Kidney (tissue), 14 donors: Measurements from ENCODE around the gene PRKAG2. TPM values are rescaled to one million over a fixed set of nuclear protein-coding genes. Genes with fewer than 3 reads are reported as not detected.

Experiments used
- DNase-seq, 5 donors: peaks; one replicate each; pipeline ENCODE4 v3.0.0-alpha.2; 2013 to 2020
- FAIRE-seq: peaks from 2 replicates; lab custom pipeline; 2012; peaks lifted over from hg19 to GRCh38; lab: Jason Lieb, UNC
- H3K27ac ChIP-seq, 2 donors: one replicate each; pipeline ENCODE4 v1.7.0; 2013; ENCODE audit warnings: low read depth in 2 of 2, low read length in 2 of 2, inconsistent platforms in 1 of 2
- H3K27me3 ChIP-seq: one replicate; pipeline ENCODE4 v1.7.1; 2013; ENCODE audit warnings: low read length, inconsistent platforms; ENCODE audit not compliant: control insufficient read depth, insufficient read depth
- H3K36me3 ChIP-seq, 3 donors: one replicate each; pipeline versions ENCODE4 v1.7.0 to v1.7.1; 2013; ENCODE audit warnings: low read length in 3 of 3, control low read depth in 1 of 3, inconsistent platforms in 1 of 3; ENCODE audit not compliant: insufficient read depth in 3 of 3, control insufficient read depth in 2 of 3
- H3K4me1 ChIP-seq, 3 donors: one replicate each; pipeline versions ENCODE4 v1.7.0 to v1.7.1; 2013; ENCODE audit warnings: low read length in 3 of 3, inconsistent platforms in 1 of 3, low read depth in 1 of 3; ENCODE audit not compliant: control insufficient read depth in 2 of 3, insufficient read depth in 2 of 3
- H3K4me3 ChIP-seq, 3 donors: one replicate each; pipeline versions ENCODE4 v1.7.0 to v1.8.1; 2013; ENCODE audit warnings: low read length in 3 of 3, control low read depth in 1 of 3, inconsistent platforms in 1 of 3
- H3K9ac ChIP-seq, 3 donors: one replicate each; pipeline versions ENCODE4 v1.7.0 to v1.7.1; 2013; ENCODE audit warnings: low read length in 3 of 3, control low read depth in 1 of 3, inconsistent platforms in 1 of 3
- H3K9me3 ChIP-seq, 3 donors: one replicate each; pipeline versions ENCODE4 v1.7.0 to v1.7.1; 2013; ENCODE audit warnings: low read length in 3 of 3, control low read depth in 1 of 3, inconsistent platforms in 1 of 3; ENCODE audit not compliant: control insufficient read depth in 2 of 3, insufficient read depth in 1 of 3
- intact Hi-C: fragments of 100-400 bp; cut with DNase I; formaldehyde crosslinking; loops from one replicate; pipeline ENCODE4 v1.11.1; 2022
- polyA plus RNA-seq: library from polyadenylated mRNA; stranded (reverse); fragments of 350-450 nt; fragmentation: Illumina TruSeq; extraction: RNeasy Lipid Tissue Mini Kit (QIAGEN cat#74804); gene quantifications from one replicate; pipeline ENCODE4 v1.2.3, GENCODE V29; 2014; ENCODE audit warnings: low read depth, low replicate concordance; ENCODE audit not compliant: insufficient read depth
- total RNA-seq: library from RNA; stranded (reverse); fragmentation: NEBNext Ultra II Directional; extraction: Animal tissue kit (Norgen Biotek cat#: 25700); gene quantifications from one replicate; pipeline ENCODE4 v1.2.1, GENCODE V29; 2021
- TF ChIP-seq, protein P1 (sequence below): IDR thresholded peaks from 3 replicates; pipeline ENCODE4 v1.5.1; 2012; ENCODE audit warnings: mild to moderate bottlenecking, moderate library complexity, borderline replicate concordance; ENCODE audit not compliant: insufficient read depth; ENCODE audit errors: extremely low read depth
- donor health status: control.
- donor health status: control.
- donor health status: control.
- donor health status: control.
- donor health status: control.
- donor health status: DM: yes; HTN: yes; CAD: no.
- donor health status: Normal renal cell carcinoma (clear cell type).

The PRKAG2 gene
- total and polyA plus RNA-seq, 2 donors from 2014 or later: 40.7 to 40.9 TPM

DNA sequence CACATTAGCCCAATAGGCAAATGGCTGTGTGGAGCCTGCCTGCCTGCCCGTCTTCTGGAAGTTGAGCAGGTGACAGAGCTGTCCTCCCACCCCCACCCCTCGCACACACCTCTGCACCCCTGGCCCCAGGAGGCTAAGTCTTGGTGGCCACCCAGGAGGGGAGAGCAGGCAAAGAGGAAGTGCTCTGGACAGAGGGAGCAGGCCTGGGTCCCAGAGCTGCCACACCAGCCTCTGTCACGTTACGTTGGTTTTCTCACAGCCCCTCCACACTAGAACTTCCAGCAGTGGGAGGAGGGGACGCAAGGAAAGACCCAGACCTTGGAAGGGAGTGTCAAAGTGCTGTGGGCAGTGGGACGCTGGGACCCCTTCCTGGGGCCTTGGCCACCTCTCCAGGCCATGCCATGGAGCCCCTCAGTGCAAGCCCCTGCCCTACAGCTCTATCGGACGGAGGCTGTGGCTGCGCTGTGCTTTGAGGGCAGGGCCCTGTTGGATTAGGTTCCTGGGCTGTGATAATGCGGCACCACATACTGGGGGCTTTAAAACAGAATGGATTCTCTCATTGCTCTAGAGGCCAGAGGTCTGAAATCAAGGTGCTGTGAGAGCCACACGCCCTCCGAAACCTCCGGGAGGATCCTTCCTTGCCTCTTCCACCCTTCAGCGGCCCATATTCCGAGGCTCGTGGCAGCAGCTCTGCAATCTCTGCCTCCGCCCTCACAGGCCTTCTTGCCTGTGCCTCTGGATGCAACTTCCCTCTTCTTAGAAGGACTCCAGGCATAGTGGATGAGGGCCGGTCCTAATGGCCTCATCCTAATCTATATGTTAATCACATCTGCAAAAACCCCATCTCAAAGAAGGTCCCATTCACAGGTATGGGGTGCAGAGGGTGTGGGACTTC is 9.9 kb downstream of the PRKAG2 start:
- TF ChIP-seq, protein P1, sequence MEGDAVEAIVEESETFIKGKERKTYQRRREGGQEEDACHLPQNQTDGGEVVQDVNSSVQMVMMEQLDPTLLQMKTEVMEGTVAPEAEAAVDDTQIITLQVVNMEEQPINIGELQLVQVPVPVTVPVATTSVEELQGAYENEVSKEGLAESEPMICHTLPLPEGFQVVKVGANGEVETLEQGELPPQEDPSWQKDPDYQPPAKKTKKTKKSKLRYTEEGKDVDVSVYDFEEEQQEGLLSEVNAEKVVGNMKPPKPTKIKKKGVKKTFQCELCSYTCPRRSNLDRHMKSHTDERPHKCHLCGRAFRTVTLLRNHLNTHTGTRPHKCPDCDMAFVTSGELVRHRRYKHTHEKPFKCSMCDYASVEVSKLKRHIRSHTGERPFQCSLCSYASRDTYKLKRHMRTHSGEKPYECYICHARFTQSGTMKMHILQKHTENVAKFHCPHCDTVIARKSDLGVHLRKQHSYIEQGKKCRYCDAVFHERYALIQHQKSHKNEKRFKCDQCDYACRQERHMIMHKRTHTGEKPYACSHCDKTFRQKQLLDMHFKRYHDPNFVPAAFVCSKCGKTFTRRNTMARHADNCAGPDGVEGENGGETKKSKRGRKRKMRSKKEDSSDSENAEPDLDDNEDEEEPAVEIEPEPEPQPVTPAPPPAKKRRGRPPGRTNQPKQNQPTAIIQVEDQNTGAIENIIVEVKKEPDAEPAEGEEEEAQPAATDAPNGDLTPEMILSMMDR: no peak
- Histone ChIP-seq H3K4me1 (peaks cover 0 to 51% (median 35%) of the 10 kb centered on the region in 3 donors), H3K27me3 (no peaks in the 10 kb centered on the region), H3K9me3 (no peaks in the 10 kb centered on the region), H3K36me3 (no peaks in the 10 kb centered on the region), H3K9ac (no peak overlapping the region), H3K4me3 (no peak overlapping the region), H3K27ac (no peak overlapping the region)
- no peak for FAIRE-seq
- intact Hi-C loops: no loop called here
- DNase-seq: peak in 1 of 5 donors; percentile 62

DNA sequence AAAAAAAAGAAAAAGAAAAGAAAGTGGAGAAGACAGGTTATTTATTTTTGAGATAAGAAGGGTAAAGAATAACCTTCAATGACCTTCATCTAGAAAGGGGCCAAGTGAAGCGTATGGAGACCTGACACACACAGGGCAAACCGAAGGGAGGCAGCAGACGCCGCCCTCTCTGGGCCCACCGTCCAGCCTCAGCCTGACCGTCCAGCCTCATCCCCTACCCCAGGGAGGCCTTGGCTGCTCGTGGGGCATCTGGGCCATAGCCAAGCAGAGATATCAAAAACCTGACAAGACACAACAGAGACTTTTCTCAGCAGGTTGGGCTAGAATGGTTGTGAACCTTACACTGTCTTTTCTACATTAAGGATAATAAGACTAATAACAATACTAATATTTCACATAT is 10.9 kb downstream of the PRKAG2 start:
- H3K9me3 ChIP-seq: no peaks in the 10 kb centered on the region
- no peak overlapping the region for H3K4me3 ChIP-seq
- H3K9ac ChIP-seq: no peak overlapping the region
- no peak overlapping the region for H3K27ac ChIP-seq
- no peaks in the 10 kb centered on the region for H3K27me3 ChIP-seq
- DNase-seq: peak in 1 of 5 donors; percentile 21
- H3K36me3 ChIP-seq: no peaks in the 10 kb centered on the region
- H3K4me1 ChIP-seq: peaks cover 0 to 42% (median 35%) of the 10 kb centered on the region in 3 donors
- no peak for FAIRE-seq
- intact Hi-C loops: no loop called here
- TF ChIP-seq, protein P1: no peak

DNA sequence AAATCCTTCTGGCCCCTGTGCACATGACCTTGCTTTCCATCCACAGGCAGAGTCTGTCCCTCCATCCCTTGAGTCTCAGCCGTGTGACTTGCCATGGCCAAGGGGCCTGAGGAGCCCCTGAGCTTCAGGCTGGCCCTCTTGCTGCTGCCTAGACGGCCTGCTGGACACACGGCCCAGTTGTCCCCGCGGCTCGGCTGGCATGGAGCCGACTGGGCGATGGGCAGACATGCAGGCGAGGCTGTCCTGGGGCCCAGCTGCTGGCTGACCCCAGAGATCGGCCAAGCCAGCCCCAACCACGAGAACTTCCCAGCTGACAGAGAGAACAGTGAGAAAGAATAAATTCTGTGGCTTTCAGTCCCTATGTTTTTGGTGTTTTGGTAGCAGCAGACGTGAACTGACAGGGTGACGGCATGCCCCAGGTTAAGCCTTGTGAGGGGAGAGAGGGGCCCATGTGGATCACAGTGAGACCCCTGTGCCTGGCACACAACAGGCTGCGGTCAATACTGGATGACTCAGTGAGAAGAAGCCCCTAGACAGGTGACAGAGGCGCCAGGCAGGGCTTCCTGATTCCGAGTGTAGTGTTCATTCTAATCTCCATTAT is 11.7 kb downstream of the PRKAG2 start:
- DNase-seq: peak in 1 of 5 donors; percentile 70
- TF ChIP-seq, protein P1: no peak
- no peak overlapping the region for H3K9ac ChIP-seq
- intact Hi-C loops: no loop called here
- H3K36me3 ChIP-seq: no peaks in the 10 kb centered on the region
- H3K4me1 ChIP-seq: peaks cover 0 to 36% (median 32%) of the 10 kb centered on the region in 3 donors
- no peak for FAIRE-seq
- no peak overlapping the region for H3K4me3 ChIP-seq
- H3K27me3 ChIP-seq: no peaks in the 10 kb centered on the region
- no peaks in the 10 kb centered on the region for H3K9me3 ChIP-seq
- no peak overlapping the region for H3K27ac ChIP-seq
